Measurements from ENCODE around the gene CFAP46.

The CFAP46 gene

GRCh38 chr10:132879408-132880127 is 62.8 kb downstream of the CFAP46 start:
- DNase-seq (ENCODE audit: low spot score) = no peak

DNA sequence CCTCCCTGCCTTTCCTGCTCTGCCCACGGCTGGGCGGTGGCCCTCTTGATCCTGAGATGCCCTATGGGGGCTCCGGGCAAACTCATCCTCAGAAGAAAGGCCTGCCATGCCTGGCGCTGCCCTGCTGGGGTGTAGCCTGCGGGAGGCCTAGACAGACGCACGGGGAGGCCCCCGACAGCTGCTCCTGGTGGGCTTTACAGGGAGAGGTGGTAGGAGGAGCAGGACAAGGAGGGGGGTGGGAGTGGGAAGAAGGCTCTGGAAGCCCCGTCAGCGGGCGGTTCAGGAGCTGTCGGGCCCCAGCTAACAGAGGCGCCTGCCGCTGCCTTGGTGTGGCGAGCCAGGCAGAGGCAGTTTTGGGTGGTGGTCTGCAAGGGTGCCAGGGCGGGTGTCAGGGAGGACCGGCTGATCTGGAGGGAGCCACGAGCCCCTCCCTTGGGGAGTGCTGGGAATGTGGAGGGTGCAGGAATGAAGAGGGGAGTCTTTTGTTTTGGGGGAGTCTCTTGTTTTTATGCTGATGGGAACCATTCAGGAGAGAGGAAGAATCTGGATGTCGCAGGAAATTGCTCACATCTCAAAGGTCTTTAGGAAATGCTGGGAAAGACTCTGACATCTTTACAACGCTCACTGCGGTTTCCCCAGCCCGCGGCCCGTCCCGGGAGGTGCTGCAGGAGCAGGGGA is 63.5 kb downstream of the CFAP46 start:
- DNase-seq (ENCODE audit: low spot score) = no peak

DNA sequence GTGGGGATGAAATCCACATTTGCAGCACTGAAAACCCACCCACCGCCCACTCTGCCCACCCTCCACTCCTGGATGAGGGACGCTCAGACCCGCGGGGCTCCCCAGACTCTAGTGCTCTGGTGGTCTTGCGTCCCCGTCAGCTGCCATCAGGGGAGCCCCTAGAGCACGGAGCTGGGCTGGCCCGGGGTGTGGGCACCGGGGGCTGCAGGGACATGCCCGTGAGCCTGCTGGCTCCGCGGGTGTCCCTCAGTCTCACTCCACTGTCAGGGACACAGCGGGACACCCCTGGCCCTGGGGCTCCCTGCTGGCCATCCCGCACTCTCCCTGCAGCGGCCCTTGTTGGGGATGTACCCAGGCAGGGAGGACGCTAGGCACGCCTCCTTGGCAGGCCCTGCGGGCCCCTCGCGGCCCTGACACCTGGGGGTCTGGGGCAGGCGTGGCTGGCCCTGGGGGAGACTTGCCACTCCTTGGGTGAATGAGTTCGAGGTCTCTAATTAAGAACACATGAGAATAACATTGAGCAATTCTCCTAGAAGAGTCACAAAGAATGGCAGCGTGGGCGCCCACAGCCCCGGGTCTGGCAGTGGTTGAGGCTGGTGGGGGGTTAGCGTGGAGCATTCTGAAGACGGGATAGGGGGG is 64.2 kb downstream of the CFAP46 start:
- DNase-seq (ENCODE audit: low spot score) = no peak

DNA sequence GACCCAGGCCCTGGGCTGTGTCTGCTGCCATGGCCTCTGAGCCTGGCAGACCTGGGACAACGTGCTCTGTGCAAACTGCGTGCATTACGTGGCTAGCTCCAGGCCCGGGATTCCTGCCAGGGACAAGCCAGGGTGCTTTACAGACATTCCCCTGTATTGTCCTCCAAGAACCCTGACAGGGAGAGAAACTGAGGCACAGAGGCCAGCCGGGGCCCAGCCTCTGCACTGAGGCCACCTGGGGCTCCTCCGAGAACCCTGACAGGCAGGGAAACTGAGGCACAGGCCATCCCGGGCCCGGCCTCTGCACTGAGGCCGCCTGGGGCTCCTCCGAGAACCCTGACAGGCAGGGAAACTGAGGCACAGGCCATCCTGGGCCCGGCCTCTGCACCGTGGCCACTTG is 64.9 kb downstream of the CFAP46 start:
- DNase-seq (ENCODE audit: low spot score) = no peak

DNA sequence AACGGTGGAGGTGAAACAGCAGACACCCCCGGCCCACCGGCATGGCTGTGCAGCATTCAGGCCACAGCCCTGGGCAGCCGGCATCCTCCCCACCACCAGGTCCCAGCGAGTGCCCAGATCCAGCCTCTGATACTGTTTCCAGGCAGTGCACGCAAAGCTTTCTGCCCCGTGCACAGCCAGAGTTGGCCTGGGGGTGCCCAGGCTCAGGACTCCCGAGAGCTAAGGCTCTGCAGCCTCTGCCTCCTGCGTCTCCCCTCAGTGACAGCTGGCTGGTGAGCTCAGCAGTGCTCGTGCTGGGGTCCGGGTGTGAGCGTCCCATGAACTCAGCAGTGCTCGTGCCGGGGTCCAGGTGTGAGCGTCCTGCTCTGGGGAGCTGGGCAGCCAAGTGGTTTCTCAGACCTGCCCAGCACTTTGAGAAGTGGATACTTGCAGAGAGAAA is 65.4 kb downstream of the CFAP46 start:
- DNase-seq (ENCODE audit: low spot score) = no peak

- no peak for DNase-seq (ENCODE audit: low spot score)
Observed at GRCh38 chr10:132876131-132876860, 66.1 kb downstream of the CFAP46 start.

GRCh38 chr10:132875435-132875834 is 66.9 kb downstream of the CFAP46 start:
- DNase-seq (ENCODE audit: low spot score) = no peak

DNA sequence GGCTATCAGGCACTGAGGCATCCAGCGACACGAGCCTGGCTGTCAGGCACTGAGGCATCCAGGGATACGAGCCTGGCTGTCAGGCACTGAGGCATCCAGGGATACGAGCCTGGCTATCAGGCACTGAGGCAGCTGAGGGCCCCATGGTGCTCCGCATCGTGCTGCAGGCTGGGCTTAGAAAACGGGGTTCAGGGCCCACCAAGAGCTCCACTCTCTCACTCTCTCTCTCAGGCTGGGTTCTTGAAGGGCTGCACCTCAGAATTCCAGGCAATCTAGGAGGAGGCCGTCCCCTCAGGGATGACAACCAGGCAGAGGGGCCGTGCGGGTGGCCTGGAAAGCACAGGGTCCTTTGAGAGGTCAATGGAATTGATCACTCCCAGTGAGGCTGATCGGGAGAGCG is 69.0 kb downstream of the CFAP46 start:
- DNase-seq (ENCODE audit: low spot score) = no peak

DNA sequence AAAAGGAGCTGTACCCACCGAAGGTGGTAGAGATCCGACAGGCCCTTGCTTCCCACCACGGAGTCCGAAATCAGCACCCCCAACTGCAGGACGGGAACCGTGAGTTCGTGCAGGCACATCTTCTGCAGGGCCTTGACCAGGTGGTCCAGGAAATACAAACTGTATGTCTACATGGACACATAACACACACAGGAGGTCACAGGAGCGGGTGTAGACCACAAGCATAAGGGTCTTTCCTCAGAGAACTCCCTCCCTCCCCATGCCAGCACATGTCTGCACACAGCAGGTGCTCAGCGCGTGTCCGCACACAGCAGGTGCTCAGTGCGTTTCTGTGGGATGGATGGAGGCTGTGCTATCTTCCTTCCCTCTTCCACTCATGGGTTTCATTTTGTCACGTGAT is 69.7 kb downstream of the CFAP46 start:
- DNase-seq (ENCODE audit: low spot score) = no peak

DNA sequence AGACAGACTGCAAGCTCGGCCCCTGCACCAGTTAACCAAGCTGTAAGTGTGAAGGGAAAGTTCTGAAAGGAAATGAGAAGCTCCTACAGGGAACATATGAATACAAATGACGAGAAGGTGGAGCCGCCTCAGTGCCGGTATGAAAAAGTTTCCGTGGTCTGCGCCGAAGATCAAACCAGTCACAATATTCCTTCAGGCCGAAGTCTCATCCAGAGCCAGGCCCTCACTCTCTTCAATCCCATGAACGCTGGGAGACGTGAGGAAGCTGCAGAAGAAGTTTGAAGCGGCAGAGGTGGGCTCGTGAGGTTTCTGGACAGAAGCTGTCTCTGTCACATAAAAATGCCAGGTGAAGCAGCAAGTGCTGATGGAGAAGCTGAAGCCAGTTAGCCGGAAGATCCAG is 71.9 kb downstream of the CFAP46 start:
- DNase-seq (ENCODE audit: low spot score) = no peak

- no peak for DNase-seq (ENCODE audit: low spot score)
Observed at GRCh38 chr10:132869621-132870020, 72.7 kb downstream of the CFAP46 start.

DNA sequence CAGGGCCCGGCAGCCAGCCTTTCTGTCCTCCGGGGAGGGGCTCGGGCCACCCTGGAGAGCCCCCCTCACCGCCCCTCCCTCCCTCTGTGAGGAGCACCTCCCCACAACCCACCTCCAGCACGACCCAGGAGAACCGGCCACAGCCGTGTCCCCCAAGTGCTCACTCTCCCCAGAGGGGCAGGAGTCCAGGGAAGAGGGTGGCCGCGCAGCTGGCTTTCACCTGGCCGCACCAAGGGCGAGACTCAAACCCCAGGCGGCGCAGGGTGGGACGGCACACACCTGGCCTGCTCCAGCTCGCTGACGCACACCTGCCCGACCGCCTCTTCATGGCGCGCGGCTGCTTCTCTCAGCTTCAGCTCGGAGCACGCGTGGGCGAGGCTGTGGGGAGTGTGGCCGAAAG is 73.4 kb downstream of the CFAP46 start:
- no peak for DNase-seq (ENCODE audit: low spot score)

DNA sequence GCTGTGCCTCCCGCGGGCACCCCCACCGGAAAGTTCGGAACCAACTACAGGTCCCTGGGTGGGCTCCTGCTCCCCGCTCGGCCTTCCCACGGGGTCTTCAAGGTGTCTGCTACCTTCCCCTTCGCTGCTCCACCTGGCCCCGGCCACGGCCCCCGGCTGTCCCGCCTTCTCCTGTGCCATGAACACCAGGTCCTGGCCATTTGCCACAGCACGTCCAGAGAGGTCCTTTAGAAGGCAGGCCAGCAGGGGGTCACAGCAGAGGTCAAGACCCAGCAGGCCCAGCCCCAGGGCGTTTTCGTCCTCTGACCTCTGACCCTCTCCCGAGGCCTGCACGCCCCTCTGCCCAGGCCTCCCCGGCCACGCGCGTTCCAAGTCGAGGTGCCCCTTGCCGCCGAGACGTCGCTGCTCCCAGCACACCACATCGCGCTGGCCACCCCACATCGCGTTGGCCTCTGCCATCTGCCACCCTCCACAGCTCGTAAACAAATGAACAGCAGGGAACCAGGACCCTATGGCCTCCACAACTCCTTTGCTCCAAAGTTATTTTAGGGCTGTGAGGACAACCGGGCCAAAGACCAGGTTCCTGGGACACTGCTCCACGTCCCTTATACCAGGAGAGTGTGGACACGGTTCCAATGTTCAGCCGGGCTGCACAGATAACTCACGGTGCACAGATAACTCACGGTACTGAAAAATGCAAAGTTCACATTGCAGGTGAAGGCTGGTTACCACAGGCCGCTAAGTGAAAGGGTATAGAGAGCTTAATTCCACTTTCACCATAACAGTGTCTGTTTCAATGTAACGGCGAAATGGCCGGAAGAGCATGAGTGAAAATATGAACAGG is 74.3 kb downstream of the CFAP46 start:
- no peak for DNase-seq (ENCODE audit: low spot score)

DNA sequence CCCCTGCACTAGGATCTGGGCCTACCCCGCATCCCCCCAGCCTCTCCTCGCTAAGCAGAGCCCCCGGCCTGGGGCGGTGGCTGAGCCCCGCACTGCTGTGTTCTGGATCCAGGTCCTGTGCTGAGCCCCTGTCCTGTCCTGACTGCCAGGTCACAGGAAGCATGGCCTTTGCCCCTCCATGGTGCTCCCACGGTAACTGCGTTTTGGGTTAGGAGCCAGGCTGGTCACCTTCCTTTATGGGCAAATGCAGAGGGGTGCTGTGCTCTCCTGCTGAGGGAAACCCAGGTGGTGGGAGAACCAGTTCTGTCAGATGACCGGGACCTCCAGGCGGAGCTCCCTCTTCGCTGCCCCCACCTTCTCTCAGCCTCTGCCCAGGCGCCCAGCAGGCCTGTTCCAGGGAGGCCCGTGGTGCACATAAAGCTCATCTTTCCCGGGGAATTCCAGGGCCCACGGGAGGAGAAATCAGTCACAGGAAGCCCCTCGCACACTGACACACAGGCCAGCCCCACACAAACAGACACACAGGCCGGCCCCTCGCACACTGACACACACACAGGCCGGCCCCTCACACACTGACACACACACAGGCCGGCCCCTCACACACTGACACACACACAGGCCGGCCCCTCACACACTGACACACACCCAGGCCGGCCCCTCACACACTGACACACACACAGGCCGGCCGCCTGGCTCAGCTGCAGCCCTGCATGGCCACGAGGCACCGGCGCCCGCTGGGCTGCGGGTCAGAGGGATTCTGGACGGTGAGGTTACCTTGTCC is 75.6 kb downstream of the CFAP46 start:
- no peak for DNase-seq (ENCODE audit: low spot score)

- no peak for DNase-seq (ENCODE audit: low spot score)
Observed at GRCh38 chr10:132865851-132866600, 76.3 kb downstream of the CFAP46 start.

DNA sequence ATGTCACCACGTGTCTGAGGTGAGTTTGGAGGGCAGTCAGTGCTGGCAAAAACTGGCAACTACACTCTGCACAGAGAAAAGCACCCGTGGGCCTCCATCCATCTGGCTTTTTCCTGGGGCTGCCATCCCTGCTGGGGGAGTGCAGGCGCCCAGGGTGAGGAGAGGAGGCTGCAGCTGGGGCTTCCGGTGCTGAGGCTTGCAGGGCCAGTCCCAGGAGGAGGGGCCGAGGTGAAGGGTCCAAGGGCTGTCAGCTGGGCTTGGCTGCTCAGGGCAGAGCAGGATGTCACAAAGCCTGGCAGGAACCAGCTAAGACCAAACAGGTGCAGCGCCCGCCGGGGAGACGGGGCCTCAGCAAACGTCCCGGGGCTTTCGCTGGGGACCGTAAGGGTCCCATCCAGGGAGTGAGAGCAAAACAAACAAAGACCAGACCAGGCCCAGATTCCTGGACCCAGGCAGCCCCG is 77.2 kb downstream of the CFAP46 start:
- no peak for DNase-seq (ENCODE audit: low spot score)

- no peak for DNase-seq (ENCODE audit: low spot score)
Observed at GRCh38 chr10:132862485-132863420, 79.6 kb downstream of the CFAP46 start.

DNA sequence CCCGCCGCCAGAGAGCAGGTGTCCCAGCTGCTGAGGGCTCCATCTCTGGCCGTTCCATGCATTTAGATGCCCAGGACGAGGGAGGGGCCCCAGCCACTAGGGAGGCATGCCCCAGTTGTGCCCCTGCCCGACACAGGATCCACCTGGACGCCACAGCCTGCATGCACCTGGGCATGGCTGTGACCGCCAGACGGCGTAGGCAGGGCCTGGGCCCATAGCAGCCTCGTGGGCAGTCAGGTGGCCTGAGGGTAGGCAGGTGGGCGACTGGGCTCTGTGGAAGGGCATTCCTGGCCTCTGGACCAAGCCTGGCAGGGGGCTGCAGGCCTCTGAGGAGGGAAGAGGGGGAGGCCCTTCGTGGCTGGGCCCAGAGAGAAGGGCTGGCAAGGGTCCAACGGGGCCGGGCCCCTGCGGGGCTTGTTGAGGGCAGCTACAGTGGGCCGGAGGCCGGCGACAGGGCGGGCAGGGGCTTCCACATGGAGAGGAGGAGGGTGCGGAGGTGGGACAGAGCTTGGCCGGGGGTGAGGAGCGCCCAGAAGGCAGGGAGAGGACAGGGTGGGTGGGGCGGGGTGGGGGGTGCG is 80.4 kb downstream of the CFAP46 start:
- DNase-seq (ENCODE audit: low spot score) = no peak
